Measurements from ENCODE around the gene CYP8B1.

Gene CYP8B1

DNA sequence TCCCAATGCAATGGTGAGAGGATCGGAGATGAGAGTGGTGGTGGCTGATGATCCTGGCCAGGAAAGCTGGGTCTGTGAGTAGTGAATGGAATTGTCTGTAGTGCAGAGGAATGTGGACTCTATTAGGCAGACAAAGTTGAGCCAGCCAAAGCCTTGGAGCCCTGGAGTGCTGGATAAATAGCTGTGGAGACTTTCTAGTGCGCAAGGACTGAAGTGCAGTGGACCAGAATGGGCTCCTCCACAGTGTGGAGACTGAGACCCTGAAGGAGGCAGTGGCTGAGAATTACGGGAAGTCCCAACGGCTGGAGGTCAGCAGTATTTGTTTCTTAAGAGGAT, 31.1 kb upstream of the CYP8B1 start:
- no peak overlapping the region for H4K5ac ChIP-seq (ENCODE audit: low read length)
- no peak overlapping the region for H3K56ac ChIP-seq (ENCODE audit: low read length)
- H3K36me3 ChIP-seq (ENCODE audit: control insufficient read depth, insufficient read depth, low read length) = no peaks in the 10 kb centered on the region
- no peak for DNase-seq
- no peak overlapping the region for H3K23ac ChIP-seq (ENCODE audit: low read length)
- WGBS (ENCODE audit: extremely low coverage, insufficient coverage, low lambda C conversion rate) = no CpG with 5 or more reads among the region's 4 CpGs
- no peak overlapping the region for H3K9ac ChIP-seq (ENCODE audit: low read length)
- H3K18ac ChIP-seq (ENCODE audit: low read length) = no peak overlapping the region
- H3K79me1 ChIP-seq (ENCODE audit: low read length) = no peaks in the 10 kb centered on the region
- no peak overlapping the region for H3K27ac ChIP-seq (ENCODE audit: low read depth, low read length)
- no peak overlapping the region for H2AK5ac ChIP-seq (ENCODE audit: low read length)
- H3K4me3 ChIP-seq (ENCODE audit: low read length) = no peak overlapping the region
- no peak overlapping the region for H3K4ac ChIP-seq (ENCODE audit: low read depth, low read length)
- H2BK120ac ChIP-seq (ENCODE audit: low read depth, low read length) = no peak overlapping the region
- no peak overlapping the region for H3K4me2 ChIP-seq (ENCODE audit: low read length)
- no peaks in the 10 kb centered on the region for H3K79me2 ChIP-seq (ENCODE audit: control insufficient read depth, insufficient read depth, low read length)
- H3K4me1 ChIP-seq (ENCODE audit: control insufficient read depth, low read depth, low read length) = no peaks in the 10 kb centered on the region
- no peak overlapping the region for H4K8ac ChIP-seq (ENCODE audit: low read depth, low read length)
- H3K27me3 ChIP-seq (ENCODE audit: insufficient read depth, low read length, poor library complexity) = no peaks in the 10 kb centered on the region
- H2BK5ac ChIP-seq (ENCODE audit: low read length) = no peak overlapping the region
- no peak overlapping the region for H2BK15ac ChIP-seq (replicated peaks; ENCODE audit: low read depth)

DNA sequence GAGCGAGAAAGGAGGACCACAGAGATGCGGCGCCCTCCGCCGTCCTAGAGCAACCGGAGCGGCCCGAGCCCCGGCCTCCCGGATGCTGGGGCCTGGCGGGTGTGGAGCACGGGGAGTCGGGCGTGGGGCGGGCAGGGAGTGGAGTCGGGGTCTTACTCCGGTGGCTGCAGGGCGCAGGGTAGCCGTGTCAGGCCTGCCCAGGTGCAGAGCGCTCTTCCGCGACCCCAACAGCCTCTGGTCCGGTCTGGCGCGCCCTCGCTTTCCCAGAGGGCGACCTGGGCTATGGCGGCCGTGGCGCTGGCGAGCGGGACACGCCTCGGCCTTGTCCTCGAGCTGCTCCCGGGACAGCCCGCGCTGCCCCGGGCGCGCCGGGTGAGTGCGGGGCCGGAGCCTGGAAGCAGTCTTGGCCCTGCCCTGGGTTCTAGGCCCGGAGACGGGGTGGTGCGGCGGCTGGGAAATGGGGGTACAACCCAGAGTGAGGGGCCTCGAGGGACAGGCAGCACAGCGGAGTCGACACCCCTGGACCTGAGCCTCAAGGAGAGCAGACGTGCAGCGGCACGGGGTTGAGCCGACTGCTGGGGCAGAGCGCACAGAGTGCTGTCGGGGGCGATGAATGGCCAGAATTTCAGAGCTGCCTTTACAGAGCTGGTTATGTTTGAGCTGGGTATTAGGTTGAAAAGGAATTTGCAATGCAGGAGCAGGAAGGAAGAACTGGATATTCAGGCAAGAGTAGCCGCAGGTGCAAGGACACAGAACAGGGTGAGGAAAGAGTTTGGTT, 30.6 kb upstream of the CYP8B1 start, which contains the start of gene ZNF662:
TSS of gene ZNF662 (plus strand) at position 73 of the 778 bp plus-strand sequence. CDS start 1,973 bp downstream, outside the sequence.
- H3K23ac ChIP-seq (ENCODE audit: low read length) = no peak within 1 kb of the TSS
- no peak within 1 kb of the TSS for H4K8ac ChIP-seq (ENCODE audit: low read depth, low read length)
- H3K79me2 ChIP-seq (ENCODE audit: control insufficient read depth, insufficient read depth, low read length) = no peaks in the 10 kb centered on the region
- no peak within 1 kb of the TSS for H3K27ac ChIP-seq (ENCODE audit: low read depth, low read length)
- H3K4me2 ChIP-seq (ENCODE audit: low read length) = no peak within 1 kb of the TSS
- H2BK5ac ChIP-seq (ENCODE audit: low read length) = no peak within 1 kb of the TSS
- H3K79me1 ChIP-seq (ENCODE audit: low read length) = no peaks in the 10 kb centered on the region
- no peak within 1 kb of the TSS for H3K56ac ChIP-seq (ENCODE audit: low read length)
- H3K9ac ChIP-seq (ENCODE audit: low read length) = no peak within 1 kb of the TSS
- no peak within 1 kb of the TSS for H3K18ac ChIP-seq (ENCODE audit: low read length)
- no peak within 1 kb of the TSS for H3K4me3 ChIP-seq (ENCODE audit: low read length)
- DNase-seq = no peak
- no peak within 1 kb of the TSS for H4K5ac ChIP-seq (ENCODE audit: low read length)
- H3K4me1 ChIP-seq (ENCODE audit: control insufficient read depth, low read depth, low read length) = no peaks in the 10 kb centered on the region
- no peaks in the 10 kb centered on the region for H3K36me3 ChIP-seq (ENCODE audit: control insufficient read depth, insufficient read depth, low read length)
- H2AK5ac ChIP-seq (ENCODE audit: low read length) = no peak within 1 kb of the TSS
- H2BK120ac ChIP-seq (ENCODE audit: low read depth, low read length) = no peak within 1 kb of the TSS
- no CpG with 5 or more reads among the region's 59 CpGs for WGBS (ENCODE audit: extremely low coverage, insufficient coverage, low lambda C conversion rate)
- no peak within 1 kb of the TSS for H2BK15ac ChIP-seq (replicated peaks; ENCODE audit: low read depth)
- no peak within 1 kb of the TSS for H3K4ac ChIP-seq (ENCODE audit: low read depth, low read length)
- H3K27me3 ChIP-seq (ENCODE audit: insufficient read depth, low read length, poor library complexity) = no peaks in the 10 kb centered on the region

DNA sequence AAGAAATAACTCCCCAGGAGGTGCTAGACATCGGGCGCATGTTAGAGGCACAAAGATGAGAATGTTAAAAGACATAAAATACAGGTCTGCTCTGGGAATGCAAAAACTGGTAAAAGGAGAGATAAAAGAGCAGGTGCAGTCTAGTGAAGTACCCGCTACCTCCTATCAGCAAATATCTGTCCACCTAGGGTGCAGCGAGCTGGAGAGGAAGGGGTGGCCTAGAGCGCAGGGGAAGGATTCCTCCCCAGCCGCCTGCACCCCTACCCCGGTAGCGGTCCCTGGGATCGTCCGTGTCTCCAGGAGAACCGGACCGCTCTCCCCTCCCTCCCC, 30.0 kb upstream of the CYP8B1 start:
- Histone ChIP-seq H2AK5ac (ENCODE audit: low read length) (no peak overlapping the region), H3K4me3 (ENCODE audit: low read length) (no peak overlapping the region), H2BK5ac (ENCODE audit: low read length) (no peak overlapping the region), H3K27ac (ENCODE audit: low read depth, low read length) (no peak overlapping the region), H3K4me2 (ENCODE audit: low read length) (no peak overlapping the region), H3K56ac (ENCODE audit: low read length) (no peak overlapping the region), H3K79me2 (ENCODE audit: control insufficient read depth, insufficient read depth, low read length) (no peaks in the 10 kb centered on the region), H2BK15ac (replicated peaks; ENCODE audit: low read depth) (no peak overlapping the region), H3K23ac (ENCODE audit: low read length) (no peak overlapping the region), H3K18ac (ENCODE audit: low read length) (no peak overlapping the region), H2BK120ac (ENCODE audit: low read depth, low read length) (no peak overlapping the region), H3K27me3 (ENCODE audit: insufficient read depth, low read length, poor library complexity) (no peaks in the 10 kb centered on the region), H3K79me1 (ENCODE audit: low read length) (no peaks in the 10 kb centered on the region), H3K36me3 (ENCODE audit: control insufficient read depth, insufficient read depth, low read length) (no peaks in the 10 kb centered on the region), H3K4me1 (ENCODE audit: control insufficient read depth, low read depth, low read length) (no peaks in the 10 kb centered on the region), H3K9ac (ENCODE audit: low read length) (no peak overlapping the region), H3K4ac (ENCODE audit: low read depth, low read length) (no peak overlapping the region), H4K8ac (ENCODE audit: low read depth, low read length) (no peak overlapping the region), H4K5ac (ENCODE audit: low read length) (no peak overlapping the region)
- WGBS (ENCODE audit: extremely low coverage, insufficient coverage, low lambda C conversion rate) = no CpG with 5 or more reads among the region's 12 CpGs
- no peak for DNase-seq

DNA sequence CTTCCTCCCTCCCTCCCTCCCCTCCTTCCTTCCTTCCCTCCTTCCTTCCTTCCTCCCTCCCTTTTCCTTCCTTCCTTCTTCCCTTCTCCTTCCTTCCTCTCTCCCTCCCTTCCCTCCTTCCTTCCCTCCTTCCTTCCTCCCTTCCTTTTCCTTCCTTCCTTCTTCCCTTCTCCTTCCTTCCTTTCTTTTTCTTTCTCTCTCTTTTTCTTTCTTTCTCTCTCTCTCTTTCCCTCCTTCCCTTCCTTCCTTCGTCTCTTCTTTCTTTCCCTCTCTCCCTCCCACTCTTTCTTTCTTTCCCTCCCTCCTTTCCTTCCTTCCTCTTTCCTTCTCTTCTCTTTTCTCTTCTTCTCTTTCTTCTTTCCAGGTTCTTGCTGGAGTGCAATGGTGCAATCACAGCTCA, 28.4 kb upstream of the CYP8B1 start:
- no peak overlapping the region for H2BK5ac ChIP-seq (ENCODE audit: low read length)
- H3K79me1 ChIP-seq (ENCODE audit: low read length) = no peaks in the 10 kb centered on the region
- no peak overlapping the region for H3K4ac ChIP-seq (ENCODE audit: low read depth, low read length)
- no peak overlapping the region for H2BK120ac ChIP-seq (ENCODE audit: low read depth, low read length)
- H3K4me2 ChIP-seq (ENCODE audit: low read length) = no peak overlapping the region
- no peak for DNase-seq
- H3K27ac ChIP-seq (ENCODE audit: low read depth, low read length) = no peak overlapping the region
- H3K56ac ChIP-seq (ENCODE audit: low read length) = no peak overlapping the region
- H2AK5ac ChIP-seq (ENCODE audit: low read length) = no peak overlapping the region
- H2BK15ac ChIP-seq (replicated peaks; ENCODE audit: low read depth) = no peak overlapping the region
- H3K9ac ChIP-seq (ENCODE audit: low read length) = no peak overlapping the region
- H3K36me3 ChIP-seq (ENCODE audit: control insufficient read depth, insufficient read depth, low read length) = no peaks in the 10 kb centered on the region
- no CpG with 5 or more reads among the region's 1 CpG for WGBS (ENCODE audit: extremely low coverage, insufficient coverage, low lambda C conversion rate)
- H3K4me3 ChIP-seq (ENCODE audit: low read length) = no peak overlapping the region
- no peak overlapping the region for H4K8ac ChIP-seq (ENCODE audit: low read depth, low read length)
- H4K5ac ChIP-seq (ENCODE audit: low read length) = no peak overlapping the region
- no peak overlapping the region for H3K18ac ChIP-seq (ENCODE audit: low read length)
- no peak overlapping the region for H3K23ac ChIP-seq (ENCODE audit: low read length)
- no peaks in the 10 kb centered on the region for H3K4me1 ChIP-seq (ENCODE audit: control insufficient read depth, low read depth, low read length)
- no peaks in the 10 kb centered on the region for H3K79me2 ChIP-seq (ENCODE audit: control insufficient read depth, insufficient read depth, low read length)
- no peaks in the 10 kb centered on the region for H3K27me3 ChIP-seq (ENCODE audit: insufficient read depth, low read length, poor library complexity)

DNA sequence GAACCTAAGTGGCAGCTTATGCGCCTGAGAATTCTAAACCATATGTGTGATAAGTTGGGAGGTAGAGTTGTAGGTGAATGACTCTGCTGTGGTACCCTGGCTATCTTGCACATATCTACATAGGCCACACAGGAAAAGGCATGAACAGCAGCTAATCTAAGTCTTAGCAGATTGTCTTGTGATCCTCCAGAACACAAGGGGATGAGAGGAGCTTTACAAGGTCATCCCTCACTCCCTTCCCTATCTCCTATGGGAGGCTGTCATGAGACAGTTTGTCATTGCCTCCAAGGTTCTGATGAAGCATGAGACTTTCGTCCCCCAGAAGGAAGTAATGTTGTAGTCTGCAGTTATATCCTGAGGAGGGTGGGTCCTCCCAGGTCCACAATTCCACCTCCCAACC, 26.6 kb upstream of the CYP8B1 start:
- no CpG with 5 or more reads among the region's 2 CpGs for whole genome bisulfite sequencing (ENCODE audit: extremely low coverage, insufficient coverage, low lambda C conversion rate)
- H3K18ac ChIP-seq (ENCODE audit: low read length) = no peak overlapping the region

DNA sequence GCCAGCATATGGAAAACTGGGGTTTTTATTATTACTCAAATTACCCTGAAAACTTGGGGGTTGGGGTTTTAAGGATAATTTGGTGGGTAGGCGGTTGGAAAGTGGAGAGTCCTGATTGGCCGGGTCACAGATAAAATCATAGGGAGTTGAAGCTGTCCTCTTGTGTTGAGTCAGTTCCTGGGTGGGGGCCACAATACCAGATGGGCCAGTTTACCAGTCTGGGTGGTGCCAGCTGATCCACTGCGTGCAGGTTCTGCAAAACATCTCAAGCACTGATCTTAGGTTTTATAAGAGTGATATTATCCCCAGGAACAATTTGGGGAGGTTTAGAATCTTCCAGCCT, 25.4 kb upstream of the CYP8B1 start:
- Histone ChIP-seq H3K4me2 (ENCODE audit: low read length) (no peak overlapping the region), H3K79me1 (ENCODE audit: low read length) (no peaks in the 10 kb centered on the region), H3K23ac (ENCODE audit: low read length) (no peak overlapping the region), H3K4ac (ENCODE audit: low read depth, low read length) (no peak overlapping the region), H2BK15ac (replicated peaks; ENCODE audit: low read depth) (no peak overlapping the region), H3K27me3 (ENCODE audit: insufficient read depth, low read length, poor library complexity) (no peaks in the 10 kb centered on the region), H3K79me2 (ENCODE audit: control insufficient read depth, insufficient read depth, low read length) (no peaks in the 10 kb centered on the region), H4K8ac (ENCODE audit: low read depth, low read length) (no peak overlapping the region), H2AK5ac (ENCODE audit: low read length) (no peak overlapping the region), H3K27ac (ENCODE audit: low read depth, low read length) (no peak overlapping the region), H3K4me3 (ENCODE audit: low read length) (no peak overlapping the region), H3K18ac (ENCODE audit: low read length) (no peak overlapping the region), H3K56ac (ENCODE audit: low read length) (no peak overlapping the region), H3K4me1 (ENCODE audit: control insufficient read depth, low read depth, low read length) (no peaks in the 10 kb centered on the region), H3K9ac (ENCODE audit: low read length) (no peak overlapping the region), H2BK120ac (ENCODE audit: low read depth, low read length) (no peak overlapping the region), H3K36me3 (ENCODE audit: control insufficient read depth, insufficient read depth, low read length) (no peaks in the 10 kb centered on the region), H2BK5ac (ENCODE audit: low read length) (no peak overlapping the region), H4K5ac (ENCODE audit: low read length) (no peak overlapping the region)
- no CpG with 5 or more reads among the region's 3 CpGs for WGBS (ENCODE audit: extremely low coverage, insufficient coverage, low lambda C conversion rate)
- DNase-seq = no peak

More for the DNA sequence above, 26.6 kb upstream of the CYP8B1 start:
- no peak overlapping the region for H4K5ac ChIP-seq (ENCODE audit: low read length)
- no peak overlapping the region for H2BK5ac ChIP-seq (ENCODE audit: low read length)
- no peak overlapping the region for H4K8ac ChIP-seq (ENCODE audit: low read depth, low read length)
- H3K27me3 ChIP-seq (ENCODE audit: insufficient read depth, low read length, poor library complexity) = no peaks in the 10 kb centered on the region
- H3K4me3 ChIP-seq (ENCODE audit: low read length) = no peak overlapping the region
- H3K79me2 ChIP-seq (ENCODE audit: control insufficient read depth, insufficient read depth, low read length) = no peaks in the 10 kb centered on the region
- H3K4me1 ChIP-seq (ENCODE audit: control insufficient read depth, low read depth, low read length) = no peaks in the 10 kb centered on the region
- no peak overlapping the region for H3K9ac ChIP-seq (ENCODE audit: low read length)
- H3K4ac ChIP-seq (ENCODE audit: low read depth, low read length) = no peak overlapping the region
- no peak overlapping the region for H3K27ac ChIP-seq (ENCODE audit: low read depth, low read length)
- H3K23ac ChIP-seq (ENCODE audit: low read length) = no peak overlapping the region
- H2BK120ac ChIP-seq (ENCODE audit: low read depth, low read length) = no peak overlapping the region
- no peak overlapping the region for H2AK5ac ChIP-seq (ENCODE audit: low read length)
- no peak overlapping the region for H3K4me2 ChIP-seq (ENCODE audit: low read length)
- no peaks in the 10 kb centered on the region for H3K36me3 ChIP-seq (ENCODE audit: control insufficient read depth, insufficient read depth, low read length)
- H3K79me1 ChIP-seq (ENCODE audit: low read length) = no peaks in the 10 kb centered on the region
- no peak overlapping the region for H3K56ac ChIP-seq (ENCODE audit: low read length)
- no peak for DNase-seq
- H2BK15ac ChIP-seq (replicated peaks; ENCODE audit: low read depth) = no peak overlapping the region
